HG02981 (cell line): Measurements from ENCODE around the gene ATXN2.
"Not testable (repeated sequence)": the region's sequence is repeated elsewhere in the genome, so short reads cannot be mapped to it uniquely, and the experiment has no call there.

Experiments
- ATAC-seq: cut with Tn5 transposase; IDR thresholded peaks from one replicate; pipeline ENCODE4 v1.9.1; 2021; ENCODE audit warnings: mild to moderate bottlenecking, moderate library complexity; ENCODE audit not compliant: unreplicated experiment

ATXN2 gene

GRCh38 chr12:111578276-111578970, 20.7 kb downstream of the ATXN2 start:
- no peak for ATAC-seq

- ATAC-seq: no peak
These were observed 24.2 kb downstream of the ATXN2 start for GRCh38 chr12:111574797-111575443.

DNA sequence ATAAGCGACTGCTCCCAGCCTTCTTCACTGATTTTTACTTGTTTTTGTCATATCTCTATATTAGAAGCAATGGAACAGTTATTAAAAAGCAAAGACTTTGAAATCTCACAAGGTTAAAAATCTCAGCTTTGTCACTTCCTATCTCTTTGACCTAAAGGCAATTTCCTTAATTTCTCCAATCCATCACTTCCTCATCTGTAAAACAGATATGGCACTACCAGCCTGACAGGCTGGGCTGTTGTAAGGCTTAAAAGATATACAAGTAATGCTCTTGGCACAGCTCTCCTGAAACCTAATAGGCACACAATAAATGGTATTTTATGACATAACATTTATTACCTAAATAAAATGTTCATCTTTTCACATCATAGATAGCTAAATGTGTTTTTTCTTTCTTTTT, 25.6 kb downstream of the ATXN2 start:
- no peak for ATAC-seq

GRCh38 chr12:111570084-111570961, 28.8 kb downstream of the ATXN2 start:
- no peak for ATAC-seq

DNA sequence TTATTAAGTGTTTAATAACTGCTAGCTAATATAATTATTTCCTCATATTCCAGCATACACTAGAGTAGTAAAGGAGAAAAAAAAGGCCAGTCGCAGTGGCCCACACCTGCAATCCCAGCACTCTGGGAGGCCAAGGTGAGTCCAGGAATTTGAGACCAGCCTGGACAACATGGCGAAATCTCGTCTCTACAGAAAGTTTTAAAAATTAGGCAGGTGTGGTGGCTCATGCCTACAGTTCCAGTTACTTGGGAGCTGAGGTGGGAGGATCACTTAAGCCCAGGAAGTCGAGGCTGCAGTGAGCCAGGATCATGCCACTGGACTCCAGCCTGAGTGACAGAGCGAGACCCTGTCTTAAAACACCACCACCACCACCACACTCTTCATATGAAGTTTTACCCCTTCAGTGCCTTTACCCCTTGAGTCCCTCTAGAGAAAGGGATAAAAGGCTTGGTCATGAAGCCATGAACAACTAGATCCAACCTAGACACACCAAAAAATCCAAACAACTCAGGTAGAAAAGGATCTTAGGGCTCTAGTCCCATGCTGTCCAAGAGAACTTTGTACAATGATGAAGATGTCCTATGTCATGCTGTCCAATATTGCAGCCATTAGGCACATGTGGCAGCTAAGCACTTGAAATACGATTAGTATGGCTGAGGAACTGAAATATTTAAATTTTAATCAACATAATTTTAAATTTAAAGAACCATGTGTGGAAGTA, 29.6 kb downstream of the ATXN2 start:
- ATAC-seq: no peak

DNA sequence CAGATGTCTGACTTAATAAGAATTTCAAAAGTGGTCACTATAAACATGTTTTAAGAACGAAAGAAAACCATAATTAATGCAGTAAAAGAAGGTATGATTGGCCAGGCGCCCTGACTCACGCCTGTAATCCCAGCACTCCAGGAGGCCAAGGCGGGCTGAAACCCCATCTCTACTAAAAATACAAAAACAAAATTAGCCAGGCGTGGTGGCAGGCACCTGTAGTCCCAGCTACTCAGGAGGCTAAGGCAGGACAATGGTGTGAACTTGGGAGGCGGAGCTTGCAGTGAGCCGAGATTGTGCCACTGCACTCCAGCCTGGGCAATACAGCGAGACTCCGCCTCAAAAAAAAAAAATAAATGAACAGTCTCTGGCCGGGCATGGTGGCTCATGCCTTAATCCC, 38.3 kb downstream of the ATXN2 start:
- not testable (repeated sequence) for ATAC-seq

- no peak for ATAC-seq
These were observed 41.1 kb downstream of the ATXN2 start for GRCh38 chr12:111558107-111558376.

GRCh38 chr12:111557271-111558106, 41.6 kb downstream of the ATXN2 start:
- ATAC-seq: no peak

DNA sequence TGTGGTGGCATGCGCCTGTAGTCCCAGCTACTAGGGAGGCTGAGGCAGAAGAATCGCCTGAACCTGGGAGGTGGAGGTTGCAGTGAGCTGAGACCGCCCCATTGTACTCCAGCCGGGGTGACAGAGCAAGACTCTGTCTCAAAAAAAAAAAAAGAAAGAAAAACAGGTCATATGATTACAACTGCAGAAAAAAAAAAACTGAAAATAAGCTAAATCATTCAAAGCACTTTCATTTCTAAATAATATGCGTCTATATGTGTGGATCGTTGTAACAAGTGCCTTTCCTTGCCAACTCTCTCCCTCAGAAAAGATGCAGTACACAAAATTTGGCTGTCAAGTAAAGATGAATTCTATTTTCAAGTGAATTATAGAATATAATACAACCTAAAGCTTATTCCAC, 42.4 kb downstream of the ATXN2 start:
- no peak for ATAC-seq

DNA sequence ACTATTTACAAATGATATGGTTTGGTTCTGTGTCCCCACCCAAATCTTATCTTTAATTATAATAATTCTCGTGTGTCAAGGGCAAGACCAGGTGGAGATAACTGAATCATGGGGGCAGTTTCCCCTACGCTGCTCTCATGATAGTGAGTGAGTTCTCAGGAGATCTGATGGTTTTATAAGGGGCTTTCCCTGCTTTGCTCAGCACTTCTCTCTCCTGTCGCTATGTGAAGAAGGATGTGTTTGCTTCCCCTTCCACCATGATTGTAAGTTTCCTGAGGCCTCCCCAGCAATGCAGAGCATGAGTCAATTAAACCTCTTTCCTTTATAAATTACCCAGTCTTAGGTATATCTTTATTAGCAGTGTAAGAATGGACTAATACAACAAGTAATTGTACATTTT, 43.8 kb downstream of the ATXN2 start:
- not testable (repeated sequence) for ATAC-seq

GRCh38 chr12:111546758-111547383, 52.2 kb downstream of the ATXN2 start:
- ATAC-seq: no peak

DNA sequence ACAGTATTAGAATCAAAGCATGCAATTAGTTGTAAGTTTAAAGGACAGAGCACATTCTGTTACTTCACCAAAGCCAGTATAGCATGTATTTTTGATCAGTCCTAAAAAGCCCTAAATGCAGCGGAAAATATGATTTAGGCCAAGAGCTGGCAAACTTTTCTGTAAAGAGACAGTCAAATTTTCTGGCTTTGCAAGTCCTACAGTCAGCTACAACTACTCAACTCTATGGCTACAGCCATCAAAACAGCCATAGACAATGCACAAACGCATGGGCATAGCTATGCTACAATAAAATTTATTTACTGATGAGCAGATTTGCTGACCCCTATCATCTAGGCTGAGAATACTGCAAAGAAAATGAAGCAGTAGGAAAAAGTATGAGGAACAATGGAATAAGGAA, 52.9 kb downstream of the ATXN2 start:
- ATAC-seq: no peak

DNA sequence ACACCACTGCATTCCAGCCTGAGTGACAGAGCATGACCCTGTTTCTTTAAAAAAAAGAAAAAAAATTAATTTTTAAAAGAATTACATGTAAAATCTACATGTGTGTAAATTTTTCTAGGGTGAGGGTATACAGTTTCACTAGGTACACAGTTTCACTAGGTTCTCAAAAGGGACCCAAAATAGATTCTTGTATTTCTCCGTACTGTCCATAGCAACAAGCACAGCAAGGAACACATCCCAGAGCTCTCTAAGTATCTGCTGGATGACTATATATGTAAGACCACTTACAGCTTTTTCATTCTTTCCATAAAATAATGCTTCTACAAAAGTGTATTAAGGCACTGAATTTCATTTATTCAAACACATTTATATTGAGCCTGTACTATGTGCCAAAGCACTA, 55.1 kb downstream of the ATXN2 start:
- no peak for ATAC-seq

DNA sequence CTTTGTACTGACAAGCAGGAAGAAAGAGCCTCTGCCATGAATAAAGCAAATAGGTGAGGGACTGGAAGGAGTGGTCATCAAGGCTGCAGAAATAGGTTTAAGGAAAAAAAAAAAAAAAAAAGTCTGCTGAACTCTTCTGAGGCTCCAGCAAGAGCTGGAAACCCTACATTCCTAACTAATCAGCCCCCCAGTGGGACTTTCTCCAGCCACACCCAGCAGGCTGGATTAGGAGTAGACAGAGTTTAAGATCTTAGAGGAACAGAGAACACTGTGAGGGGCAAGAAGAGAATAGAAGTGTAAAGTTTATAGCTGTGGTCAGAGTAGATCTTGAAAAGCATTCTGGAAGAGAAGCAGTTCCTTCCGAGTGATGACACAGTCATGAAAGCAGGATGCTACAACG, 66.4 kb downstream of the ATXN2 start:
- no peak for ATAC-seq

DNA sequence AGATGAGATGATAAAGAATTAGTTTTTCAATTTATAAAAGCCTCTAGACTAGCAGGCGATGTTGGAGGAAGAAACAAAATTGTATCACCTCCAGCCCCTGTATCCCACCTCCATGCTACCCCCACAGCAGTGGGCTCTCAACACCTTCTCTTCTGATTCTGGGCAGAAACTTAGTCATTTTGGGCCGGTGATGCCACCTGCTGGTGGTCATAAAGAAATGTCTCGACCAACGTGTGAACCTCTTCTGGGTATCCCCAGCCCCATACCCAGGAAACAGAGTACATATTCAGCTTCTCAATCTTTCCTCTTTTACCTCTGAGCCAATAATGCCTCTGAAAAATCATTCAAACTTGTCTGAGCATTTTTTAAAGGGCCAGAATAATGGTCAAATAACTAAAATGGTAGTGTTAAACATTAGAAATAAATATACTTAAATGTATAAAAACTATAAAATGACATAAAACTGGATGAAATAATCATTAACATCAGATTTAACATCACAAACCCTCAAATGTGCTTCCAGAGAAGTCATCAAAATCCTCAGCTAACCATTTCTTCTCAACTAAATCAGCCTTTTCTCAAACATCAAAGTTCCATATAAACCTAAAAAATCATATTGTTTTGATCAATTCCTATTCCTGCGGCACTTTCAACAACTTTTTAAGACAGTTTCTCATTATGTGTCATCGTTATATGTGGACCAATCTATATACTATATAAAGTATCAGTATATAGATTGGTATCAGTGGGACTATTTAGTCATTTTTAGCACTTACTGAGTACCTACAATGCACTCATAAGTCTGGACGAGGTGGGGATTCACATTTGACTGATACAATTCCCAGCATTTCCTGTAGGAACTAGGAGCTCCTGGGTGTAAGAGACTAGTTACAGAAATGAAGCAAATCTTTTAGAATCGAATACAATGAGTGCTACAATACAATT, 69.4 kb downstream of the ATXN2 start:
- ATAC-seq: no peak

- ATAC-seq: no peak
These were observed 75.4 kb downstream of the ATXN2 start for GRCh38 chr12:111523587-111524167.

DNA sequence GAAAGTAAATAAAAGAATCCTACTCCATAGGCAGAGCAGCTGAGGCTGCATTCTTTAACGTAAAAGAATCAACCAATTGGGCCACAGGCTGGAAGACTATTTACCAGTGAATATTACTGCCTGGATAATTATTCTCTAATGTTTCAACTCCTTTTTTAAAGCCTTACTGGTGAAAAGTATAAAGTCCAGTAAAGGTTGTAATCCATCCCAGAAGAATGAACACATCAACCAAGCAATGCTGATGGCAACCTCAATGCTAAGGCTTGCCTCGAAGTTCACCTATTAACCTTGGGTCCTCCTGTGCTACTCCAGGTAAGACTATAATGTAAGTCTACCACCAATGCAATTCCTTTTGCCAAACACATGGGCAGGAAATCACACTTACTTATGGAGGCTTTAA, 77.3 kb downstream of the ATXN2 start:
- no peak for ATAC-seq

- ATAC-seq: no peak
These were observed 79.2 kb downstream of the ATXN2 start for GRCh38 chr12:111519937-111520336.

- ATAC-seq: no peak
These were observed 80.0 kb downstream of the ATXN2 start for GRCh38 chr12:111519083-111519482.
